ENCODE measurements around the gene CYP4F2. TPM values are rescaled to one million over a fixed set of nuclear protein-coding genes. Genes with fewer than 3 reads are reported as not detected.
A peak's percentile ranks its signal among the peaks of the same experiment; 100 is the strongest.
"Not testable (repeated sequence)": the region's sequence is repeated elsewhere in the genome, so short reads cannot be mapped to it uniquely, and the experiment has no call there.

The CYP4F2 gene
- total and polyA plus RNA-seq, 2 donors (not counting 3 experiments of a cell fraction or from before 2014, with no cell fraction given), result not detected

DNA sequence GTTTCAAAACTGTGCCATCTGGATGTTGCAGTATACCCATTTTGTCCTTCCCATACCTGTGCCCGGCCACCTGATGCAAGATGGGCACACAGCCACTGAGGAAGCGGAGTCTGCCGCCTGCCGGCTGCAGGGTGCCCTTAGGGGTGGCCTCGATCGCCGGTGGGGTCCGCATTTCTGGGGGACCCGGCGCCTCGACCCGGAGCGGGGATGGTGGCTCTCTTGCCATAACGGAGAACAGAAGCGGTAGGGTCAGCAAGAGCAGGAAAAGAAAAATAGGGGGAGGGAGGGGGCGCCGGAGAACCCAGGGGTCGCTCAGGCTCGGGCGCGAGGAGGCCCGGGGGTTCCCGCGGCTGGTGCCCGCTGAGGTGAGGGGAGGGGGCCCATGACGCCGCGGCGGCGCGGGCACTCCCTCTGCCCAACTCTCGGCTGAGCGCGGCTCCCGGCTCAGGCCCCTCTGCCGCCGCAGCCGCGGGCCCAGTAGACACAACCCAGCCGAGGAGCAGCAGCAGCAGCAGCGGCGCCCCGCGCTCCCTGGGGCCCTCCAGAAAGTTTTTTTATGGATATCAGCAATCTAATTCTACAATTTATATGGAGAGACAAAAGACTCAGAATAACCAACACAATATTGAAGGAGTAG, 13.8 kb upstream of the CYP4F2 start:
- no peaks in the 10 kb centered on the region for H3K79me2 ChIP-seq (ENCODE audit: control insufficient read depth, insufficient read depth, low read length)
- POLR2A ChIA-PET, result no interaction called here
- CTCF ChIA-PET, result no interaction called here
- dilution Hi-C loops (cut with MboI; ENCODE audit: extremely low pct_ligation_motif_present, low sequenced_read_pairs), result no loop called here
- no peaks in the 10 kb centered on the region for H3K9me3 ChIP-seq (replicated peaks; ENCODE audit: control insufficient read depth, insufficient read depth, low read length)
- H3K27me3 ChIP-seq (ENCODE audit: control insufficient read depth in 2 of 2, insufficient read depth in 2 of 2, low read length in 2 of 2), result peaks cover 2 to 10% of the 10 kb centered on the region in 2 experiments
- H3K27ac ChIP-seq (ENCODE audit: insufficient read depth, low read depth, low read length), result no peak overlapping the region
- H4K20me1 ChIP-seq (replicated peaks; ENCODE audit: control insufficient read depth, extremely low read depth, insufficient read depth, low read length), result no peaks in the 10 kb centered on the region
- FAIRE-seq (peak; percentile 26), DNase-seq (ENCODE audit: low read depth, low spot score) (no peak)
- H2AFZ ChIP-seq (ENCODE audit: low read depth, low read length), result no peak overlapping the region
- no peaks in the 10 kb centered on the region for H3K36me3 ChIP-seq (ENCODE audit: control insufficient read depth in 2 of 2, extremely low read depth in 1 of 2, insufficient read depth in 2 of 2, low read length in 2 of 2)
- H3K9me1 ChIP-seq (replicated peaks; ENCODE audit: control insufficient read depth, extremely low read depth, insufficient read depth, low read length), result no peaks in the 10 kb centered on the region
- H3K4me2 ChIP-seq (ENCODE audit: insufficient read depth, low read length), result no peak overlapping the region
- intact Hi-C loops (cut with micrococcal nuclease), result no loop called here
- no peak overlapping the region for H3K4me3 ChIP-seq (replicated peaks in 1 of 3; ENCODE audit: insufficient read depth in 1 of 3, low read depth in 1 of 3, low read length in 3 of 3)
- BruUV-seq (replicated peaks), result no TSS peak
- TF ChIP-seq GATA2 (IDR thresholded peaks at IDR 0.05; ENCODE audit: insufficient read depth, insufficient read length, low read depth, low read length), result no peak
- peak; percentile 36 for TF ChIP-seq EZH2 (IDR thresholded peaks at IDR 0.05; ENCODE audit: borderline replicate concordance, low read depth, low read length, severe bottlenecking)
- H3K4me1 ChIP-seq (ENCODE audit: control insufficient read depth, extremely low read depth, insufficient read depth, low read length), result no peaks in the 10 kb centered on the region
- H3K9ac ChIP-seq (replicated peaks; ENCODE audit: extremely low read depth, insufficient read depth, low read length), result no peak overlapping the region

DNA sequence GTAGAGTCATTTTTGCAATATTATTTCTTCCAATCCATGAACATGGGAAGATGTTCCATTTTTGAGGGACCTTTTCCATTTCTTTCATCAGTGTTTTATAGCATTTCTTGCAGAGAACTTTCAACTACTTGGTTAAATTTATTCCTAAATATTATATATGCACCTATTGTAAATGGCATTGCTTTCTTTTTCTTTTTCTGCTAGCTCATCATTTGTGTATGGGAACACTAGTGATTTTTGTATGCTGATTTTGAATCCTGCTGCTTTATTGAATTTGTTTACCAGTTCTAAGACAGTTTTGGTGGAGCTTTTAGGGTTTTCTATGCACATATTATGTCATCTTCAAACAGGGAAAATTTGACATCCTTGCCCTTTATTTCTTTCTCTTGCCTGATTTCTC, 7.2 kb upstream of the CYP4F2 start:
- intact Hi-C loops (cut with micrococcal nuclease), result no loop called here
- H3K9ac ChIP-seq (replicated peaks; ENCODE audit: extremely low read depth, insufficient read depth, low read length), result no peak overlapping the region
- no peak overlapping the region for H3K4me3 ChIP-seq (replicated peaks in 1 of 3; ENCODE audit: insufficient read depth in 1 of 3, low read depth in 1 of 3, low read length in 3 of 3)
- H3K9me1 ChIP-seq (replicated peaks; ENCODE audit: control insufficient read depth, extremely low read depth, insufficient read depth, low read length), result no peaks in the 10 kb centered on the region
- POLR2A ChIA-PET, result no interaction called here
- no peak for DNase-seq (ENCODE audit: low read depth, low spot score)
- no peak for FAIRE-seq
- H3K4me1 ChIP-seq (ENCODE audit: control insufficient read depth, extremely low read depth, insufficient read depth, low read length), result no peaks in the 10 kb centered on the region
- no peak overlapping the region for H2AFZ ChIP-seq (ENCODE audit: low read depth, low read length)
- no TSS peak for BruUV-seq (replicated peaks)
- TF ChIP-seq FOS (IDR thresholded peaks at IDR 0.05; ENCODE audit: borderline replicate concordance, insufficient read depth, low read length) (no peak), MYC (IDR thresholded peaks at IDR 0.05; ENCODE audit: low read depth, low read length) (no peak), POLR2AphosphoS5 (IDR thresholded peaks at IDR 0.05; ENCODE audit: insufficient read depth, low read depth, low read length) (no peak), POLR2A (IDR thresholded peaks at IDR 0.05; ENCODE audit: low read depth, low read length) (no peak), GATA2 (IDR thresholded peaks at IDR 0.05; ENCODE audit: insufficient read depth, insufficient read length, low read depth, low read length) (no peak), EZH2 (IDR thresholded peaks at IDR 0.05; ENCODE audit: borderline replicate concordance, low read depth, low read length, severe bottlenecking) (no peak), JUN (IDR thresholded peaks at IDR 0.05; ENCODE audit: borderline replicate concordance, insufficient read depth, insufficient read length, low read depth) (no peak)
- TF ChIP-seq, protein P1, sequence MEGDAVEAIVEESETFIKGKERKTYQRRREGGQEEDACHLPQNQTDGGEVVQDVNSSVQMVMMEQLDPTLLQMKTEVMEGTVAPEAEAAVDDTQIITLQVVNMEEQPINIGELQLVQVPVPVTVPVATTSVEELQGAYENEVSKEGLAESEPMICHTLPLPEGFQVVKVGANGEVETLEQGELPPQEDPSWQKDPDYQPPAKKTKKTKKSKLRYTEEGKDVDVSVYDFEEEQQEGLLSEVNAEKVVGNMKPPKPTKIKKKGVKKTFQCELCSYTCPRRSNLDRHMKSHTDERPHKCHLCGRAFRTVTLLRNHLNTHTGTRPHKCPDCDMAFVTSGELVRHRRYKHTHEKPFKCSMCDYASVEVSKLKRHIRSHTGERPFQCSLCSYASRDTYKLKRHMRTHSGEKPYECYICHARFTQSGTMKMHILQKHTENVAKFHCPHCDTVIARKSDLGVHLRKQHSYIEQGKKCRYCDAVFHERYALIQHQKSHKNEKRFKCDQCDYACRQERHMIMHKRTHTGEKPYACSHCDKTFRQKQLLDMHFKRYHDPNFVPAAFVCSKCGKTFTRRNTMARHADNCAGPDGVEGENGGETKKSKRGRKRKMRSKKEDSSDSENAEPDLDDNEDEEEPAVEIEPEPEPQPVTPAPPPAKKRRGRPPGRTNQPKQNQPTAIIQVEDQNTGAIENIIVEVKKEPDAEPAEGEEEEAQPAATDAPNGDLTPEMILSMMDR (IDR thresholded peaks at IDR 0.05; ENCODE audit: extremely low read depth in 1 of 2, insufficient read depth in 1 of 2, low read depth in 1 of 2, low read length in 2 of 2), result no peak
- TF ChIP-seq, protein P2, sequence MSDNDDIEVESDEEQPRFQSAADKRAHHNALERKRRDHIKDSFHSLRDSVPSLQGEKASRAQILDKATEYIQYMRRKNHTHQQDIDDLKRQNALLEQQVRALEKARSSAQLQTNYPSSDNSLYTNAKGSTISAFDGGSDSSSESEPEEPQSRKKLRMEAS (IDR thresholded peaks at IDR 0.05; ENCODE audit: insufficient read depth, insufficient read length), result no peak
- dilution Hi-C loops (cut with MboI; ENCODE audit: extremely low pct_ligation_motif_present, low sequenced_read_pairs), result no loop called here
- H3K27ac ChIP-seq (ENCODE audit: insufficient read depth, low read depth, low read length), result no peak overlapping the region
- CTCF ChIA-PET, result no interaction called here
- no peaks in the 10 kb centered on the region for H3K79me2 ChIP-seq (ENCODE audit: control insufficient read depth, insufficient read depth, low read length)
- no peaks in the 10 kb centered on the region for H3K9me3 ChIP-seq (replicated peaks; ENCODE audit: control insufficient read depth, insufficient read depth, low read length)
- no peak overlapping the region for H3K4me2 ChIP-seq (ENCODE audit: insufficient read depth, low read length)
- no peaks in the 10 kb centered on the region for H4K20me1 ChIP-seq (replicated peaks; ENCODE audit: control insufficient read depth, extremely low read depth, insufficient read depth, low read length)
- H3K27me3 ChIP-seq (ENCODE audit: control insufficient read depth in 2 of 2, insufficient read depth in 2 of 2, low read length in 2 of 2), result no peaks in the 10 kb centered on the region
- no peaks in the 10 kb centered on the region for H3K36me3 ChIP-seq (ENCODE audit: control insufficient read depth in 2 of 2, extremely low read depth in 1 of 2, insufficient read depth in 2 of 2, low read length in 2 of 2)

DNA sequence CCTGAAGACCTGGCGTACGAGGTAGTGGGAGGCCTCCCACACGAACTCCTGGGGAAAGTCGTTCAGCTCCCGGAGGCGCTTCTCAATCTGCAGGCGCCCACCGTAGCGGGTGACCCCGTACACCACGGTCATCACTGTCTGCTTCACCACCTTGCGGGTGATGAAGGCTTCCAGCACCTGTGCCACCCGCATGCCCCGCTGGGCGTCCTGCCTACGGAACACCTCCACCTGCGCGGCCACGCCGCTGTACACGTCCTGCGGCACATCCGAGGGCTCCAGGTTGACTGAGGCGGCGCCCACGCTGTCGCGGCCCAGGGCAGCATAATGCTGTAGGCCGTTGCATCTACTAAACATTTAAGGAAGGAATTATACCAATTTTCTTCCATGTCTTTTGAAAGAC, 5.0 kb upstream of the CYP4F2 start:
- POLR2A ChIA-PET; H2AFZ ChIP-seq (ENCODE audit: low read depth, low read length); H3K4me3 ChIP-seq (replicated peaks in 1 of 3; ENCODE audit: insufficient read depth in 1 of 3, low read depth in 1 of 3, low read length in 3 of 3); H3K79me2 ChIP-seq (ENCODE audit: control insufficient read depth, insufficient read depth, low read length); H3K36me3 ChIP-seq (ENCODE audit: control insufficient read depth in 2 of 2, extremely low read depth in 1 of 2, insufficient read depth in 2 of 2, low read length in 2 of 2); H3K9me1 ChIP-seq (replicated peaks; ENCODE audit: control insufficient read depth, extremely low read depth, insufficient read depth, low read length); DNase-seq (ENCODE audit: low read depth, low spot score); intact Hi-C loops (cut with micrococcal nuclease); BruUV-seq (replicated peaks); H3K9ac ChIP-seq (replicated peaks; ENCODE audit: extremely low read depth, insufficient read depth, low read length); H3K4me2 ChIP-seq (ENCODE audit: insufficient read depth, low read length); H4K20me1 ChIP-seq (replicated peaks; ENCODE audit: control insufficient read depth, extremely low read depth, insufficient read depth, low read length); dilution Hi-C loops (cut with MboI; ENCODE audit: extremely low pct_ligation_motif_present, low sequenced_read_pairs); H3K27ac ChIP-seq (ENCODE audit: insufficient read depth, low read depth, low read length); CTCF ChIA-PET; FAIRE-seq; H3K27me3 ChIP-seq (ENCODE audit: control insufficient read depth in 2 of 2, insufficient read depth in 2 of 2, low read length in 2 of 2); H3K9me3 ChIP-seq (replicated peaks; ENCODE audit: control insufficient read depth, insufficient read depth, low read length); H3K4me1 ChIP-seq (ENCODE audit: control insufficient read depth, extremely low read depth, insufficient read depth, low read length): not testable (repeated sequence)

Data from endothelial cell of umbilical vein (primary cell).